HG03378 (cell line): ENCODE results near the gene POLH.
"Not testable (repeated sequence)": the region's sequence is repeated elsewhere in the genome, so short reads cannot be mapped to it uniquely, and the experiment has no call there.

Experiments
- ATAC-seq: cut with Tn5 transposase; IDR thresholded peaks from one replicate; pipeline ENCODE4 v1.9.1; 2021; ENCODE audit warnings: mild to moderate bottlenecking, moderate library complexity; ENCODE audit not compliant: unreplicated experiment

Gene POLH

DNA sequence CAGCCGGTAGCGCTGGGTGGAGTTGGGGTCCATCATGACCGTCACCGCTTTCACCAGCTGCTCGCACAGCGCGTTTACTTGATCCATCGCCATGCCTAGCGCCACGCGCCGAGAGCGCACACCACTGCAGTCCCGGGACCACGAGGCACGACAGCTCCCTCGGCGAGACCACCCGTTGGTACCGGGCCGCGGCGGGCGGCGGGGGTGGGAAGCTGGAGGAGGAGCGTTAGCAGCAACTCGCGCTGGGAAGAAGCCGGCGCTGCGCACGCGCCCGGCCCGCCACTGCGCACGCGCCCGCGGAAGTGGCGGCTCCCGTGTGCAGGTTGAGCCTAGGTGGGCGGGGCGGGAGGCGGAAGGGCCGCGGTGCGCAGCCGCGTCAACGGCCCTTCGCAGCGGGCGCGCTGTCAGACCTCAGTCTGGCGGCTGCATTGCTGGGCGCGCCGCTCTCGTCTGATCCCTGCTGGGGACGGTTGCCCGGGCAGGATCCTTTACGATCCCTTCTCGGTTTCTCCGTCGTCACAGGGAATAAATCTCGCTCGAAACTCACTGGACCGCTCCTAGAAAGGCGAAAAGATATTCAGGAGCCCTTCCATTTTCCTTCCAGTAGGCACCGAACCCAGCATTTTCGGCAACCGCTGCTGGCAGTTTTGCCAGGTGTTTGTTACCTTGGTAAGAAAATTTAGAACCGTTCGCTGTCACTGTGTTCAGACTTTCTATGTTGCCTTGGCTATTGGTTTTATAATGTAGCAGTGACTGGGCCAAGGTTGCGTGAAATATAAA, at the start of gene POLH, which contains the start of gene XPO5:
TSS of gene POLH (plus strand) at position 414 of the 780 bp plus-strand sequence. CDS start 6,135 bp downstream, outside the sequence.
TSS of gene XPO5 (minus strand) at position 267 of the 780 bp plus-strand sequence. CDS start at position 93, 174 bp downstream.
- peak; percentile 61 for ATAC-seq

DNA sequence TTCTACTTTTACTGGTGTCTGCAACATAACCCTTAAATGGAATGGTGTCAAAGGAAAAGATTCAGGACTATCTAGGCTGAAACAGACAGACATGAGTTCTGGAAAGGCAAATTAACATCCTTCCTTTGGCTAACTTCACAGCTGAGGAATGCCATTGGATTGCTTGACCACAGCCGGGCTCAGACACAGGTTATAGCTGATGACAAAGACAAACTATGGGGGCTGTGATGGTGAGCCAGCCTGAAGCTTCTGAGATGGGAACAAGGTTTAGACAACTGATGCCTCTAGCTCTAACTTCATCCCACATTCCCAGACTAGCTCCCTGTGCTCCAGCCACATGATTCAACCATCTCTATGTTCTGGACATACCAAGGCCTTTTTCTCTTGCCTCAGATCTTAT, 43.8 kb upstream of the POLH start:
- no peak for ATAC-seq

- not testable (repeated sequence) for ATAC-seq
Observed at GRCh38 chr6:43538986-43539385, 37.0 kb upstream of the POLH start.

- not testable (repeated sequence) for ATAC-seq
Observed at GRCh38 chr6:43539409-43539808, 36.6 kb upstream of the POLH start.

DNA sequence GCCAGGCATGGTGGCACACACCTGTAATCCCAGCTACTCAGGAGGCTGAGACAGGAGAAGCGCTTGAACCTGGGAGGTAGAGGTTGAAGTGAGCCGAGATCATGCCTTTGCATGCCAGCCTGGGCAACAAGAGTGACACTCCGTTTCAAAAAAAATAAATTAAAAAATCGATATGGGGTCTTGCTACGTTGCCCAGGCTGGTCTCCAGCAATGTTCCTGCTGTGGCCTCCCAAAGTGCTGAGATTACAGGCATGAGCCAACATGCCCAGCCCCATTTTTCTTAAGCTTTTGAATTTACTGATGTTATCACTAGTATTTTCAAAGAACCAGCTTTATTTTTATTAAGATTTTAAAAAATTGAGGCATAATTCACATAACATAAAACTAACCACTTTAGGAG, 35.5 kb upstream of the POLH start:
- ATAC-seq = no peak

GRCh38 chr6:43541774-43542471, 34.1 kb upstream of the POLH start:
- no peak for ATAC-seq

DNA sequence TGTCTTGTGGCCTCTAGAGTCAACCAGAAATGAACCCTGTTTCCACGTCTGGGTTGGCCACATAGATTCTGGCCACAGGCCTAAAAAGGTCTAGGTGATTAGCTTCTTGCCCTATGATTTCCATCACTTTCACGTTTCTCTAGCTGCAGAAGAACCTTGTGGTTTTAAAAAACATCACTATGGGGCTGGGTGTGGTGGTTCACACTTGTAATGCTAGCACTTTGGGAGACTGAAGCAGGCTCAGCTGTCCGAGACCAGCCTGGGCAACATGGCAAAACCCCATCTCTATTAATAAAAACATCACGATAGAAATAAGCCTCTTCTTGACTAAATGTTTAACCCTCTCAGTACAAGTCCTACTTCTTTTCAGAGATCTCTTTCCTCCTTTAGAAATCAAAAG, 31.5 kb upstream of the POLH start:
- ATAC-seq = no peak

DNA sequence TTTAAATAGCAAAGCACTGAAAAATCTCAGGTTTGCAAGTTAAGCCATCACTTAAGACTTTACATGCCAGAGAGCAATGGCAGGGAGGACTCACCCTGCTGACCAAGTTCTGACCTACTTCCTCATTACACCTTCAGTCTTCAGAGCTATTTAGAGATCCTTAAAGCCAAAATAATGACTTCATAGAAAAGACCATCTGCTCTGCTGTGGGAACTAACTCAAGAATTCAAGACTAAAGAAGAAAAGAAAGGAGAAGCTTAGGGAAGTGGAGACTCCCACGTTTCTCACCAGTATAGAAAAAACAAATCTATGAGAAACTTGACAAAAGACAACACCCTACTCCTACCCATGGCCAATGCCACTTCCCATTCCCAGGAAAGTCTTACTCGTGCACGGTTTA, 28.8 kb upstream of the POLH start:
- no peak for ATAC-seq

DNA sequence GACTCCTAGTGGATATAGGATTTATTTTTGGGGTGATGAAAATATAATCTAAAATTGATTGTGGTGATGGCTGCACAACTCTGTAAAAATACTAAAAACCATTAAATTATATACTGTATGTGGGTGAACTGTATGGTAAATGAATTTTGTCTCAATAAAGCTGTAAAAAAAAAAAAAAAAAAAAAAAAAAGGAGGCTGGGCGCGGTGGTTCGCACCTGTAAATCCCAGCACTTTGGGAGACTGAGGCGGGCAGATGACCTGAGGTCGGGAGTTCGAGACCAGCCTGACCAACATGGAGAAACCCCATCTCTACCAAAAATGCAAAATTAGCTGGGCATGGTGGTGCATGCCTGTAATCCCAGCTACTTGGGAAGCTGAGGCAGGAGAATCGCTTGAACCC, 18.4 kb upstream of the POLH start:
- not testable (repeated sequence) for ATAC-seq

- no peak for ATAC-seq
Observed at GRCh38 chr6:43559328-43559727, 16.7 kb upstream of the POLH start.

- no peak for ATAC-seq
Observed at GRCh38 chr6:43570876-43571441, 5.0 kb upstream of the POLH start.

DNA sequence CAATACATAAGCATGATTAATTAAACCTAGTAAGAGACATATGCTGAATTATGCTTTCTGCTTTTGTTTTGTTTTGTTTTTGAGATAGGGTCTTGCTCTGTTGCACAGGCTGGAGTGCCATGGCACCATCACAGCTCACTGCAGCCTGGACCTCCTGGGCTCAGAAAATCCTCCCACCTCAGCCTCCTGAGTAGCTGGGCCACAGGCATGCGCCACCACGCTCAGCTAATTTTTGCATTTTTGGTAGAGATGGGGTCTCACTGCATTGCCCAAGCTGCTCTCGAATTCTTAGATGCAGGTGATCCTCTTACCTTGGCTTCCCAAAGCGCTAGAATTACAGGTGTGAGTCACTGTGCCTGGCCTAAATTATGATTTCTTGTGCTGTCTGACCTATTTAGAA, 4.0 kb upstream of the POLH start:
- ATAC-seq = no peak

- ATAC-seq = no peak
Observed at GRCh38 chr6:43575105-43575771, 747 bp upstream of the POLH start.

- ATAC-seq = no peak
Observed at GRCh38 chr6:43578748-43579147, 2.8 kb downstream of the POLH start.

DNA sequence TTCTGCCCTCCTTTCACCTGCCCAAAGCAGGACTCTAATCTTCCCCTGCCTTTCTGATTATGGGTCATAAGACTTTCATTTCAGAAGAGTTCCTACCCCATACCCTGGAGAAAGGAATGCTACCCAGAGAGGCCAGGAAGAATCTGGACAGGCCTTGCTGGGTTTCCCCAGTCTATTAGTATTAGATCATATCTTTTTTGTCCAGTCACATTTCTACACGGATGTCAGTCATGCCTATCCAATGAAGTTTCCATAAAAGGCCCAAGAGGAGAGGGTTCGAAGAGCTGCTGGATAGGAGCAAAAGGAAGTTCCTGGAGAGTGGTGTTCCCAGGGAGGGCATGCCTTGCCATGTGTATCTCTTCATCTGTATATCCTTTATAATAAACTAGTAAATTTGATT, 3.2 kb downstream of the POLH start:
- ATAC-seq = no peak

DNA sequence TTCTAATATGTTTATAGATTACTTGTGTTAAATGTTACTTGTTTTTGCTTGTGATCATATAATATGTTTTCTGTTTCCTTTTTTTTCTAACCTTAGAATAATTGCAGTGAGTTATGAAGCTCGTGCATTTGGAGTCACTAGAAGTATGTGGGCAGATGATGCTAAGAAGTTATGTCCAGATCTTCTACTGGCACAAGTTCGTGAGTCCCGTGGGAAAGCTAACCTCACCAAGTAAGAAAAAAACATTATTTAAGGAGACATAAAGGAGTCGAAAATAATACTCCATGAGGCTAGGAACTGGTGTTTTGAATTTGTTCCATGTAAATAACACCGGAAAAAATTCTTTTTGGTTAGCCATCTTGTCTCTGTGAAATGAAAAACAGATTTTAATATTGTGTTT, 6.9 kb downstream of the POLH start:
- no peak for ATAC-seq

GRCh38 chr6:43584892-43585570, 9.0 kb downstream of the POLH start:
- ATAC-seq = no peak

- no peak for ATAC-seq
Observed at GRCh38 chr6:43588194-43588593, 12.2 kb downstream of the POLH start.

GRCh38 chr6:43589564-43589963, 13.6 kb downstream of the POLH start:
- not testable (repeated sequence) for ATAC-seq

DNA sequence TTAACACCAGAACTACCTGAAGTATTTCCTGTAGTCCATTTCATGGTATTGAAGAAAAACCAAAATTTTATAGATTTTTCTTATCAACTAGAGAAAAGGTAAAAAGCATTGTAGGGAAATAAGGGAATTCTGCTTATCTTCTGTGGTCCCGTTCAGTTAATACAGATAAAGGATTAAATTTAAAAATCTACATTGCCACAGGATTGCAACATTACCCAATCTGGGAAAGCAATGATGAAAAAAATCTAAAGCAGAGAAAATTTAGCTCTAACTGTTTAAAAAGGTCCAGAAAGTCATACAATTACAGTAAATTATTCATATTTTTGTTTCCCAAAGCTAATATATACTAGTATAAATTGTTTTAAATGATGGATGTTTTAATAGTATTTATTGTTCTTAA, 18.0 kb downstream of the POLH start:
- ATAC-seq = no peak

- no peak for ATAC-seq
Observed at GRCh38 chr6:43600595-43600994, 24.6 kb downstream of the POLH start.
